ENCODE results near the gene PLP1. TPM values are rescaled to one million over a fixed set of nuclear protein-coding genes. Genes with fewer than 3 reads are reported as not detected.

PLP1 gene
- total RNA-seq, 4 donors from 2014 or later, result 3.8 to 13.7 (median 6.7) TPM

DNA sequence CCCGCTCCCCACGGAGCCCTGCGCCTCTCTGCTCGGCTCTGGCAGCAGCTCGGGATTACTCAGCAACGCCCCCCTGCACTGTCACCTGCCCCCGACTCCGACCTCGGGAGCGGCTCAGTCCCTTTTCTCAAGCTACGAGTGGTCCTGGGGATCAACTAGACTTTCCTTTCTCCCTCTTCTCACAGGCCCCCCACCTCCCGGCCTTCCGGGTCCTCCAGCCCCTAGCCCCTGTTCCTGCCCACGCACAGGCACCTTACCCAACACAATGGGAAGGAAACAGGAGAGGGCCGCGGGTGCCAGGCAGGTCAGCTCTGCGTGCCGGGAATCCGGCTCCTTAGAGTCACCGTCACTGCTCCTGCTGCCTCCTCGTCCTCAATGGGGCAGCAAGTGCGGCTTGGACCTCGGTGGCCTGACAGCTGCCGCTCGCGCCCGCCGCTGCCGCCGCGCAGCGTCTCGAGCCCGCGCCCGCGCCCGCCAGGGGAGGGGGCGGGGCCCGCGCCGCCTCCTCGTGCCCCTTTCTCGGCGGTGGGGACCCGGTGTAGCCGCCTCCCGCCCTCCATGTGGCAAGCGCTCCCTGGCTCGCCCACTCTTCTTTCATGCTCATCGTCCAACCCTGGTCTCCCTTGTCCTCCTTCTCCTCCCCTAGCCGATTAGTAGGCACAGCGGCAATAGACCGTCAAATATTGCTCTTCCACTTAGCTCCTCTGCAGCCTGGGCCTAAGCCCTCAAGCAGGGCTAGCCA lies 55.3 kb downstream of the PLP1 start, which contains the start of gene RAB9B:
RAB9B (minus strand) TSS at position 455 of the 742 bp plus-strand sequence. CDS start 6,473 bp downstream, outside the sequence.
- no peaks in the 10 kb centered on the region for H3K9me3 ChIP-seq
- H3K36me3 ChIP-seq, result no peaks in the 10 kb centered on the region
- no peaks in the 10 kb centered on the region for H3K27me3 ChIP-seq
- H3K27ac ChIP-seq, result peak within 1 kb of the TSS; percentile 64 to 81 (median 76)
- in situ Hi-C loops (cut with MboI; ENCODE audit: low pct_ligation_motif_present in 1 of 4, low pct_unique_long_range_greater_than_20kb in 1 of 4, low sequenced_read_pairs in 3 of 4) (loop anchor here in 3 of 4 donors (25.0 kb wide), 2 partner anchors 105 to 305 kb away; no protein-coding TSS in a partner anchor), intact Hi-C loops (cut with DNase I; ENCODE audit: low total_unique reads) (no loop called here)
- TF ChIP-seq EP300 (IDR thresholded peaks at IDR 0.05; ENCODE audit: low read depth) (no peak), POLR2AphosphoS5 (IDR thresholded peaks at IDR 0.05) (no peak), POLR2A (IDR thresholded peaks at IDR 0.05) (no peak)
- TF ChIP-seq, protein P1, sequence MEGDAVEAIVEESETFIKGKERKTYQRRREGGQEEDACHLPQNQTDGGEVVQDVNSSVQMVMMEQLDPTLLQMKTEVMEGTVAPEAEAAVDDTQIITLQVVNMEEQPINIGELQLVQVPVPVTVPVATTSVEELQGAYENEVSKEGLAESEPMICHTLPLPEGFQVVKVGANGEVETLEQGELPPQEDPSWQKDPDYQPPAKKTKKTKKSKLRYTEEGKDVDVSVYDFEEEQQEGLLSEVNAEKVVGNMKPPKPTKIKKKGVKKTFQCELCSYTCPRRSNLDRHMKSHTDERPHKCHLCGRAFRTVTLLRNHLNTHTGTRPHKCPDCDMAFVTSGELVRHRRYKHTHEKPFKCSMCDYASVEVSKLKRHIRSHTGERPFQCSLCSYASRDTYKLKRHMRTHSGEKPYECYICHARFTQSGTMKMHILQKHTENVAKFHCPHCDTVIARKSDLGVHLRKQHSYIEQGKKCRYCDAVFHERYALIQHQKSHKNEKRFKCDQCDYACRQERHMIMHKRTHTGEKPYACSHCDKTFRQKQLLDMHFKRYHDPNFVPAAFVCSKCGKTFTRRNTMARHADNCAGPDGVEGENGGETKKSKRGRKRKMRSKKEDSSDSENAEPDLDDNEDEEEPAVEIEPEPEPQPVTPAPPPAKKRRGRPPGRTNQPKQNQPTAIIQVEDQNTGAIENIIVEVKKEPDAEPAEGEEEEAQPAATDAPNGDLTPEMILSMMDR (IDR thresholded peaks at IDR 0.05), result no peak
- WGBS, 2 donors (ENCODE audit: low coverage in 1 of 2), result 35% methylated on average over 38 of the region's 54 CpGs; no CpG with 5 or more reads in 1 of the 2 donors
- peak within 1 kb of the TSS; percentile 33 to 73 (median 52) for H3K4me3 ChIP-seq
- H3K4me1 ChIP-seq, result no peaks in the 10 kb centered on the region
- DNase-seq, result peak; percentile 68

DNA sequence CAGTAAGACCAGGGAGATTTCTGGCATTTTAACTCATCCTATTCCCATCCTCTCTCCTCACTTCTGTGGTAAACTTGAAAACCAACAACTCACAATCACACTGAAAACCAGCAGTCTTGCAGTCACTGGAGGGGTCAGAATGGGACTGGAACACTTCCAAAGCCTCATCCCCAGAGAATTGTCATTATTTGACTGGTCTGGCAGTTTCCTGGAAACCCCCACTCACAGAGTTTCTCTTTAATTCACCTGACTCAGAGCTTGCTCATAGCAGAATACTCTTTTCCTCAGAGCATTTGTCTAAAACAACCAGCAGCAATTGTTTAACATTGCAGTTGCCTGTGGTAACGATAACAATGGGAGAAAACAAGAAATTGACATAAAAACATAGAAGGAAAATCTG lies 62.8 kb downstream of the PLP1 start:
- no peaks in the 10 kb centered on the region for H3K4me1 ChIP-seq
- H3K27ac ChIP-seq, result no peak overlapping the region
- DNase-seq, result no peak
- WGBS, 2 donors (ENCODE audit: low coverage in 1 of 2), result 52 to 89% methylated on average over 1 of the region's 1 CpG
- H3K27me3 ChIP-seq, result no peaks in the 10 kb centered on the region
- H3K9me3 ChIP-seq, result no peaks in the 10 kb centered on the region
- TF ChIP-seq, protein P1 (IDR thresholded peaks at IDR 0.05), result no peak
- TF ChIP-seq POLR2A (IDR thresholded peaks at IDR 0.05) (no peak), POLR2AphosphoS5 (IDR thresholded peaks at IDR 0.05) (no peak), EP300 (IDR thresholded peaks at IDR 0.05; ENCODE audit: low read depth) (no peak)
- in situ Hi-C loops (cut with MboI; ENCODE audit: low pct_ligation_motif_present in 1 of 4, low pct_unique_long_range_greater_than_20kb in 1 of 4, low sequenced_read_pairs in 3 of 4), result loop anchor here in 3 of 4 donors (25.0 kb wide), 2 partner anchors 98 to 298 kb away; no protein-coding TSS in a partner anchor
- intact Hi-C loops (cut with DNase I; ENCODE audit: low total_unique reads), result no loop called here
- no peaks in the 10 kb centered on the region for H3K36me3 ChIP-seq
- no peak overlapping the region for H3K4me3 ChIP-seq

Other genes starting within 250 kb of the PLP1 start
- gene TCEAL4, start 191.3 kb upstream of the PLP1 start, total RNA-seq, result 100 to 1,000 TPM in 1 of 4 donors, 10 to 100 TPM in 3; 25.5 to 118 (median 55.6) TPM
- 10 to 100 TPM in 2 of 4 donors, 1 to 10 TPM in 2; 3.4 to 16.7 (median 12.4) TPM for gene TCEAL3, start 168.9 kb upstream of the PLP1 start, total RNA-seq
- gene TCEAL1, start 147.9 kb upstream of the PLP1 start, total RNA-seq, result 10 to 100 TPM; 44.9 to 79.2 (median 56.6) TPM
- gene MORF4L2, start 90.1 kb upstream of the PLP1 start, total RNA-seq, result 100 to 1,000 TPM; 171 to 235 (median 185) TPM
- gene TMEM31, start 65.9 kb upstream of the PLP1 start, total RNA-seq, result not detected
- gene RAB9B, start 55.4 kb downstream of the PLP1 start, total RNA-seq, result 1 to 10 TPM in 3 of 4 donors, under 1 TPM in 1; 0.40 to 2.6 (median 1.7) TPM
- gene TMSB15B, start 185.8 kb downstream of the PLP1 start, total RNA-seq, result 1 to 10 TPM in 1 of 4 donors, under 1 TPM in 1, not detected in 2; 0.82 to 2.9 TPM
- gene H2BW1, start 236.9 kb downstream of the PLP1 start, total RNA-seq, result not detected